ENCODE data around the gene MLXIP.

MLXIP gene

DNA sequence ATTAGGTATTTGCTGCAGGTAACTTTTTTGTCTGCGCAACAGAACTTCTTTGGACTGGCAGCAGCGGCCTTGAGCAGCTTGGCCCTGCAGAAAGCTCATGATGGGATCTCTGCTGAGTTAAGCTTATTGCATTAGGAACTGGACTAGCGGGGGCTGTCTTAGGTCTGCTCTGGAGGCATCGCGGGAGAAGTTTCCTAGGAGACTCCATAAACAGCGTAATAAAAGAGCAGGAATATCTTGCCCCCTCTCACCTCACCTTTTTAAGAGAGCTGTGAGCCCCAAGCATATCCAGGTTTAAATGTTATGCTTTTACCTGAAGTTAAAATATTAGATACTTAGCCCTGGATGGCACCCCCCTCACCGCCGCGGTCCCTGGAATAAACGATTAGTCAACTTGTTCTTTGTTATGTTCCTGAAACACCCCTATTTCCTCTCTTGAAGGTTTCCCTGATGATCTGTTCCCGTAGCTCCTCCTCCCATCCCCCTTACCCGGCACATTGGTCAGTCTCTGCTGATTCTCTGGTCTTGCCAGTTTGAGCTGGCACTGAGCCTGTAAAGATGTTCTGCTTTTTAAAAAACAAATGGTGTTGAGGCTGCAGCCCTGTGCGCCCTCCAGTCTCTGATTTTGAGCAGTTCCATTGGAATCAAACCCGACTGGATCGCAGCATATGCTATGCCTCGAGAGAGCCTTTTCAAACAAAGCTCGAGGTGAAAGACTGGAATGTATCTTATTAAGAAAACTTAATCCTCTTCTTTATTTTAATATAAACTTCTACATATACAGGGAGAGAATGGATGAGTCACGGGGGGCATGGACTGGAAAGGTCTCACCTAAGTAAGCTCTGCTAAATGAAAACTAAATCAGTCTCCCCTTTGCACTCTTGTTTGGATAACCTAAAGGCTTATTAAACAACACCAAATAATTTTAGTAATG, 1.9 kb downstream of the MLXIP start:
- peak overlapping the region; percentile 89 to 94 for H3K4me3 Mint-ChIP-seq
- DNase-seq (no peak), ATAC-seq (replicated peaks) (no peak)
- H3K36me3 Mint-ChIP-seq = peaks cover 15 to 27% of the 10 kb centered on the region in 2 donors
- no peaks in the 10 kb centered on the region for H3K9me3 Mint-ChIP-seq
- peaks cover 45 to 77% of the 10 kb centered on the region in 2 donors for H3K4me1 Mint-ChIP-seq
- no peaks in the 10 kb centered on the region for H3K27me3 Mint-ChIP-seq
- H3K27ac Mint-ChIP-seq = peak overlapping the region; percentile 93

DNA sequence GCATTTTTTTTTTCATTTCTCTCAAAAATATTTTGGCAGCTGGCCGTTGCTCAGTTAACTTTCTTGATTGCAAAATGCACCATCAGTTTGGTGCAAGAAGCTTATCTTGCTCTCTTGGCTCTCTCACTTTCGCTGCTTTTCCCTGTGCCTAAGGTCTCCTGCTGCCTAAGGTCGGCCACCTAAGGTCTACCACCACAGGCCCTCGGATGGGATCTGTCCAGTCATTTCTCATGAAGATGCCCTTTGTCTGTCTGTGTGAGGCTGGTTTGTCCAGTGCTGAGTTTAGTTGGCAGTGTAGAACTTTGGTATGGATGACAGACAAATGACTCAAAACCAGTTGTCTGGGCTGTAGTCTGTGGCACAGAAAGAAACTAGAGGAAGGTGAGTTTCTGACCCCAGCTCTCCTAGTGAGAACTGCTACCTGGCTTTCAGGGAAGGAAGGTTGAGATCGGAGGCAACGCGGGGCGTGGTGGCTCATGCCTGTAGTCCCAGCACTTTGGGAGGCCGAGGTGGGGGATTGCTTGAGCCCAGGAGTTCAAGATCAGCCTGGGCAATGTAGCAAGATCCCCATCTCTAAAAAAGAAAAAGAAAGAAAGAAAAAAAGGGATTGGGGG, 2.6 kb downstream of the MLXIP start:
- no peak for DNase-seq
- peak overlapping the region; percentile 27 for H3K27ac Mint-ChIP-seq
- H3K9me3 Mint-ChIP-seq = no peaks in the 10 kb centered on the region
- peaks cover 49 to 82% of the 10 kb centered on the region in 2 donors for H3K4me1 Mint-ChIP-seq
- no peaks in the 10 kb centered on the region for H3K27me3 Mint-ChIP-seq
- H3K4me3 Mint-ChIP-seq = peak overlapping the region; percentile 89 to 94
- peaks cover 22 to 34% of the 10 kb centered on the region in 2 donors for H3K36me3 Mint-ChIP-seq
- ATAC-seq (replicated peaks) = peak in 1 of 2 donors; percentile 1

DNA sequence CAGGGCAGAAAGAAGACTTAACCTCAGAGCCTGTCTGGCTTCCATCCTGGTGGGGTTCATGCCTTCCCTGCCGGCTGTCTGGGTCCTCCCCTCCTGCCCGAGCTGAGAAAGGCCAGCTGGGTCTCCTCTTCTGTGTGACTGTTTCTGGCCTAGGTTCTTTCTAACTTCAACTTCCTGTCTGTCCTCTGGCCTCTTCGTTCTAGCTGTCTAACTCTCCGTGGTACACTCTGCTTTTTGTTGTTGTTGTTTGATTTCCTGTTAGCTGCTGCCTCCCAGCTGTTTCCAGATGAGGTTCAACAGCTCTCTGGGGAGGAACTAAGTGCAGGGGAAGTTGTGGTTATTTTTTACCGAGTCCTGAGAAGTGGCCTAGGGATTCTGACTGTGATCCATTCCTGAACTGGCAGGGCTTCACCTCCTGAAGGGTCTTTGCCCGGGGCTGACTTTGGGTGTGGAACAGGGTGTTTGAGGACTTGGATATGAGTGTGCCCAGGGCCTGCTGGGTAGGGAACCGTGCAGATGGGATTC, 3.2 kb downstream of the MLXIP start:
- Mint-ChIP-seq H3K27me3 (no peaks in the 10 kb centered on the region), H3K9me3 (no peaks in the 10 kb centered on the region), H3K27ac (peak overlapping the region; percentile 27), H3K36me3 (peaks cover 24 to 37% of the 10 kb centered on the region in 2 donors), H3K4me1 (peaks cover 49 to 82% of the 10 kb centered on the region in 2 donors), H3K4me3 (peak overlapping the region; percentile 89 to 94)
- ATAC-seq (replicated peaks) (peak; percentile 32 to 37), DNase-seq (no peak)

DNA sequence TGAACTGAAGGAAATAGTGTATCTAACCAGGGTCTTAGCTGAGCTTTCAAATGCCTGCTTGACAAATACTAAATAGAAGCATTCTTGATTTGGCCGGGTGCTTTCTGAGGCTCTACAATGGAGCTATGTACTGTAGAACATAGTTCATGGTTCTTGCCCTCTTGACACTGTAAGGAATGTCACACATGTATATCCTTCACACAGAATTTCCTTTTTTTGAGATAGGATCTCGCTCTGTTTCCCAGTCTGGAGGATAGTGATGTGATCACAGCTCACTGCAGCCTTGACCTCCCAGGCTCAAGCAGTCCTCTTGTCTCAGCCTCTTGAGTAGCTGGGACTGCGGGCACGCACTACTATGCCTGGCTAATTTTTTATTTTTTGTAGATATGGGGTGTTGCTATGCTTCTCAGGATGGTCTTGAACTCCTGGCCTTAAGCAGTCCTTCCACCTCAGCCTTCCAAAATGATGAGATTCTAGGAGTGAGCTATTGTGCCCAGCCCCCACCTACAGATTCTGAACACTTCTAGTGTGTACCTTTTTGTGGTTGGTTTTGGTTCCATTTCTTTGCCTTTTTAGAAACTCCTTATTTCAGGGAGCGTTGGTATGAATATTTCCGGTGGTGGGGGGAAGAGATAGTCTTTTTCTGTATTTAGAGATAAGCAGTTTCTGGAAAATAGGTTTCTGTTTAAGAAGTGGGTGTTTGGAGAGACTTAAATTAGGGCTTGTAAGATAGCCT, 4.2 kb downstream of the MLXIP start:
- no peak for DNase-seq
- Mint-ChIP-seq H3K4me1 (peaks cover 57 to 85% of the 10 kb centered on the region in 2 donors), H3K36me3 (peaks cover 29 to 47% of the 10 kb centered on the region in 2 donors), H3K27ac (no peak overlapping the region), H3K4me3 (peak overlapping the region; percentile 46 to 89), H3K9me3 (no peaks in the 10 kb centered on the region), H3K27me3 (no peaks in the 10 kb centered on the region)
- ATAC-seq (replicated peaks) = no peak

DNA sequence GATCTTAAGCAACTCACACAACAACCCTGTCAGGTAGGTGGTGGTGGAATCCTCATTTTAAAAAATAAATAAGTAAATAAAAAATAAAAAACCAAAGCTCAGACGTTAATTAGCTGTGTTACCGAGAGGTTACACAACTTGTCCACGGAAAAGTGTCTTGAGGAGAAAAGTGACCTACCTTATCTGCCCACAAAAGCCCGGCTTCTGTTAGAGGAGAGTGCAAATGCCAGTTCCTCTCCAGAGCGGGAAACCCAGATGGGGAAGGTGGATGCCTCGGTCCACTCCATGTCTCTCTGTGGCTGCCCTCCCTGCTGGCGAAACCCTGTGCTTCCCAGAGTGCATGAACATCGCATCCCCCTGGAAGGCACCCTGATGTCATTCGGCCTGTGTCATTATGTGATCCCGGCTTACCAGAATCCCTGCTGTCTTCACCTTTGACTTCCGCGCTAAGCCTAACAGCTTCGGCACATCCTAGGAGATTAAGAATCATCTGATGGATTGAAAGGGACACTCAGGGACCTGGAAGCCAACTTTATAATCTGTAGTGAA, 6.4 kb downstream of the MLXIP start:
- Mint-ChIP-seq H3K9me3 (no peaks in the 10 kb centered on the region), H3K4me1 (peaks cover 63 to 88% of the 10 kb centered on the region in 2 donors), H3K36me3 (peaks cover 32 to 53% of the 10 kb centered on the region in 2 donors), H3K27me3 (no peaks in the 10 kb centered on the region), H3K27ac (no peak overlapping the region), H3K4me3 (no peak overlapping the region)
- DNase-seq (no peak), ATAC-seq (replicated peaks) (no peak)

DNA sequence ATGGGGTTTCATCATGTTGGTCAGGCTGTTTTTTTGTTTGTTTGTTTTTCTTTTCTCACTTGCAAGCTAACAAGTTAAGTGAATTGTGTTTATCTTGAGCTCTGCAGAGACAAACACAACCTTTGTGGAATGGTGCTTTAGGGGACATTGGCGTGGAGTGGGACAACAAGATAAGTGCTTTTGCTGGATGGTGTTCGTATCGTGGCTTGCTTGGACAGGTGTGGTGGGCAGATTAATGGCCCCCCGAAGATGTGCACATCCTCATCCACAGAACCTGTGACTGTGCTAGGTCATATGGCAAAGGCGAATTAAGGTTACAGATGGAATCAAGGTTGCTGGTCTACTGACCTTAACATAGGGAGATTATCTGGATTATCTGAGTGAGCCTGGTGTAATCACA, 7.0 kb downstream of the MLXIP start:
- ATAC-seq (replicated peaks) = no peak
- Mint-ChIP-seq H3K4me3 (no peak overlapping the region), H3K36me3 (peaks cover 31 to 52% of the 10 kb centered on the region in 2 donors), H3K9me3 (no peaks in the 10 kb centered on the region), H3K4me1 (peaks cover 61 to 83% of the 10 kb centered on the region in 2 donors), H3K27me3 (no peaks in the 10 kb centered on the region), H3K27ac (no peak overlapping the region)
- no peak for DNase-seq

DNA sequence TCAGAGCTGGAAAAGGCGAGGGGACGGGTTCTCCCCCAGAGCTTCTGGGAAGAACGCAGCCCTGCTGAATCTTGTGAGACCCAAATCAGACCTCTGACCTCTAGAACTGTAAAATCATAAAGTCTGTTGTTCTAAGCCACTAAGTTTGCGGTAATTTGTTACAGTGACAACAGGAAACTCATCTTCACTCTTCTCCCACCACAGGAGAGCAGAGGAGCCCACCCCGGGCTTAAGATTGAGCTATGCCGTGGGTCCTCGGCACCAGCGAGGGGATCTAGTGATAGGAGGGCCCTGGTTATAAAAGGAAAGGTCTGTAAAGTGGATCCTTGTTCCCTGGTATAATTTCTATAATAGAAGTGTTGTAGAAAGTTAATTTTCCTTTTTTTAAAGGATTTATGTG, 7.6 kb downstream of the MLXIP start:
- ATAC-seq (replicated peaks) = no peak
- Mint-ChIP-seq H3K36me3 (peaks cover 34 to 52% of the 10 kb centered on the region in 2 donors), H3K4me1 (peaks cover 60 to 82% of the 10 kb centered on the region in 2 donors), H3K4me3 (no peak overlapping the region), H3K27me3 (no peaks in the 10 kb centered on the region), H3K27ac (no peak overlapping the region), H3K9me3 (no peaks in the 10 kb centered on the region)
- no peak for DNase-seq

DNA sequence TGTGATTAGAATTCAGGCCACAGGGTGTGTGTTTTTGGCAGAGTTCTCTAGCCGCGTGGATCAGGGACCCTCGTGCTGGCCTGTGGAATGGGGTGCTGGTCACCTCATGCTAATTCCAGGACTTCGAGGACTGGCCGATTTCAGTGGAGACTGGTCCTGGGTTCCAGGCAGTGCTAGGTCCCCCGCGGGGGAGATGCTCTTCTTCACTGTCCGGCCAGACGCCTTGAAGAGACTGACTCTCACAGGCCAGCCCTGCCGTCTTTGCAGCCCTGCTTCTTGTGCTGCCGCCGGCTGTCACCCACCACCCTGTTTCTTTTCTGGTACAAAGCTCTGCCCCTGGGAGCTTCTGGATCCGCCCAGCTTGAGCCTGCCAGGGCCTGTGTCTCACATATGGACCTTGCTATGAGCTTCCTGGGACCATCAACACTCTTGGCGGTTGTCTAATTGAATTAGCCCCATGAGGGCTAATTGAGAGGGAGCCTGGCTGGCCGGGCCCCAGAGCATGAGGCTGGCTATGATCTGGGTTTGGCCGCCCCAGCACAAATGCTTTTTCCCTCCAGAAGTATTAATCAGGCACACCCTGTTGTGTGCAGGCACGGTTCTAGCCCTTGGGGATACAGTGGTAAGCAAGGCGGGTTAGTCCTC, 8.2 kb downstream of the MLXIP start:
- Mint-ChIP-seq H3K36me3 (peaks cover 34 to 50% of the 10 kb centered on the region in 2 donors), H3K9me3 (no peaks in the 10 kb centered on the region), H3K4me3 (peak overlapping the region in 1 of 2 donors; percentile 55), H3K27me3 (no peaks in the 10 kb centered on the region), H3K4me1 (peaks cover 54 to 76% of the 10 kb centered on the region in 2 donors), H3K27ac (peak overlapping the region; percentile 85)
- ATAC-seq (replicated peaks) (no peak), DNase-seq (no peak)

DNA sequence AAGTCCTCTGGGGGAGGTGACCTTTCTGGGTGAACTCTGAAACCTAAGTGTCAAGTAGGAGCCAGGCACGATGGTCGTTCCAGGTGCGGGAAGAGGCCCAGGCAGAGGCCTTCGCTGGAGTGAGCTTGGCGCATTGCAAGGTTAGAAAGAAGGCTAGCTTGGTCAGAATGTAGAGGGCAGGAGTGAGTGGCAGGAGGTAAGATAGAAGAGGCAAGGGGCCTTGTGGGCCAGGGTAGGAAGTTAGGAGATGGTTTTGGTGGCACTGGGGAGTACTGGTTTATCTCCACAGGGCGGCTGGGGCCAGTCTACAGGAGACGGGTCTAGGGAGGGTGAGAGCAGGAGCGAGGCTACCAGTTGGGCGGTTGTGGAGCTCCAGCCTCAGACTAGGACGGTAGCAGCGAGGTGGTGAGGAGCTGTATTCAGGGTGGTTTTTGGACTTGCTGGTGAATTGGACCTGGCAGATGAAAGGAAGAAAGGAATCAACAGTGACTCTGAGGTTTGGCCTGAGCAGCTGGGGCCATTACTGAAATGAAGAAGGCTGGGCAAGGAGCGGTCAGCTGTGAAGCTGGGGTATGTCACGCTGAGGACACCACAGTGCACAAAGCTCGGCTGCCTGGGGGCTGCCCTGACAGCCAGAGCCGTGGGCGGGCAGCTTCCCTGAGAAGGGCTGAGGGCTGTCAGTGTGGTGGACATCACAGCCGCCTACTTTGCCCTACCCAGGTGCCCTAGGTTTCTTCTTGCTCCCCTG, 9.0 kb downstream of the MLXIP start:
- Mint-ChIP-seq H3K4me1 (peaks cover 47 to 67% of the 10 kb centered on the region in 2 donors), H3K36me3 (peaks cover 34 to 50% of the 10 kb centered on the region in 2 donors), H3K27me3 (no peaks in the 10 kb centered on the region), H3K4me3 (no peak overlapping the region), H3K27ac (peak overlapping the region; percentile 85), H3K9me3 (no peaks in the 10 kb centered on the region)
- peak; percentile 27 to 31 for ATAC-seq (replicated peaks)
- no peak for DNase-seq

DNA sequence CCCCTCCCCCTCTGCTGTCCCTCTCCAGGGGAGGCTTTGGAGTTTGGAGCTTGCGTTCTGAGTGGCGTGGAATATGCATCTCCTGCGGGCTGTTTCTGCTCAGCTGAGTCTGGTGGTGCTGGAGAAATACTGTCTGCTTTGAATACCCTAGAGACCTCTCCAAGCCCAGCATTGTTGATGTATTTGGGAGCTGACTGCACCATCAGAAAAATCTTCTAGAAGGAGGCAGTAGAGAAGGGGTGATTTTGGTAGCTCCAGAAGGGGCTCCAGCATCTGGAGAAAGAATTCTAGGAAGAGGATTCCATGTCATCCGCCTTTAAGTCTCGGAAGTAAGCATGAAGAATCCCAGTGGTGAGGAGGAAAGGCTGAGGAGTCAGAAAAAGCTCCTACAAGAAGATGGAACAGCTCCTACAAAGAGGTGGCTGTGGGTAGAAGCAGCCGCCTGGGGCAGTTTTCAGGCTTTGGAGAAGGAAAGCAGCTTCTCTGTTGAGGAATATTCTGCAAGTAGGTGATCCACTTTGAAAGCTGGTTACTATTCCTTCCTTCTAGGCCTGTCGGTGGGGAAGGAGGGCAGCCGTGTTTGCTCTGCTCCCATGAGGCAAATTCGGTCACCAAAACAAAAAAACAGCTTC, 9.7 kb downstream of the MLXIP start:
- DNase-seq (no peak), ATAC-seq (replicated peaks) (no peak)
- Mint-ChIP-seq H3K4me1 (peaks cover 41 to 60% of the 10 kb centered on the region in 2 donors), H3K4me3 (no peak overlapping the region), H3K36me3 (peaks cover 32 to 50% of the 10 kb centered on the region in 2 donors), H3K27ac (peak overlapping the region; percentile 69), H3K27me3 (no peaks in the 10 kb centered on the region), H3K9me3 (no peaks in the 10 kb centered on the region)

DNA sequence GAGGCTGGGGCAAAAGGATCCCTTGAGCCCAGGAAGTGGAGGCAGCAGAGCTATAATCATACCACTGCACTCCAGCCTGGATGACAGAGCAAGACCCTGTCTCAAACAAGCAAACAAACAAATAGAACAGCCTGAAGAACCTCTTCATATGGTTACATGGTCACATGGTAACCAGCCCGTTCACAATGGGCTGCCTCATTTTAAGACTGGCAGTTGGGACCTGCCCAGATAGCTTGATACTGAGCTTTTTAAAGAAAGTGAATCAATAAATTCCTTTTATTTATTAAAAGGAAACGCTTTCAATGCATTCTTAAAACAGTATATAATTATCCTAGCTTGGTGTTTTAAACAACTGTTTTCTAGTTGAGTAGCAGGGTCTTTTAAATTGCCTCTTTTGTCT, 10.5 kb downstream of the MLXIP start:
- ATAC-seq (replicated peaks) (no peak), DNase-seq (no peak)
- Mint-ChIP-seq H3K27ac (no peak overlapping the region), H3K4me3 (no peak overlapping the region), H3K36me3 (peaks cover 26 to 42% of the 10 kb centered on the region in 2 donors), H3K4me1 (peaks cover 34 to 52% of the 10 kb centered on the region in 2 donors), H3K9me3 (no peaks in the 10 kb centered on the region), H3K27me3 (no peaks in the 10 kb centered on the region)

DNA sequence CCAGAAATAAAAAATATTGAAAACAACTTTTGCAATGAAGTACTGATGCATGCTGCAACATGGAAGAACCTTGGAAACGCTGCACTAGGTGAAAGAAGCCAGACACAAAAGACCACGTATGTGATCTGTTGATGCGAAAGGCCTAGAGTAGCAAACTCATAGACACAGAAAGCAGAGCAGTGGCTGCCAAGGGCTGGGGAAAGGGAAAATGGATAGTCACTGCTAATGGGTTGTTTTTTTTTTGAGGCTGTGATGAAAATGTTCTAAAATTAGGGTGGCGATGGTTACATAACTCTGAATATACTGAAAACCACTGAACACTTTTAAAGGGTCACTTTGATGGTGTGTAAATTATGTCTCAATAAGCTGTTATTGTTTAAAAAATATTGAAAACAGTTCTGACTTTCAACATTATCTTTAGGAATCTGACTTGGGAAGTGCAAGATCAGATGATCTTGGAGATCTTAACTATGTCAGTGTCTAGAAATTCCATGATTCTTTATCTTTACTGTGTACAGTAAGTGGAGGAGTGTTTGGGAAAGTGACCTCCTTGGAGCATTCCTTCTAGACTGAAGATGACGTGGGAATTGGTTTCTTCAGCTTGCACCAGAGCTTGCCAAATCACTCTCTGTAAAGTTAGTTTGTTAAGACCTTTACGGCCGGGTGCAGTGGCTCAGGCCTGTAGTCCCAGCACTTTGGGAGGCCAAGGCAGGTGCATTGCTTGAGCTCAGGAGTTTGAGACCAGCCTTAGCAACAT, 12.4 kb downstream of the MLXIP start:
- DNase-seq (no peak), ATAC-seq (replicated peaks) (no peak)
- H3K27me3 Mint-ChIP-seq = no peaks in the 10 kb centered on the region
- H3K36me3 Mint-ChIP-seq = peaks cover 15 to 29% of the 10 kb centered on the region in 2 donors
- peak overlapping the region; percentile 63 for H3K27ac Mint-ChIP-seq
- no peaks in the 10 kb centered on the region for H3K9me3 Mint-ChIP-seq
- no peak overlapping the region for H3K4me3 Mint-ChIP-seq
- H3K4me1 Mint-ChIP-seq = peaks cover 26 to 39% of the 10 kb centered on the region in 2 donors
